ENCODE measurements around the gene KRTAP10-5. TPM values are rescaled to one million over a fixed set of nuclear protein-coding genes. Genes with fewer than 3 reads are reported as not detected.

KRTAP10-5 gene
- total RNA-seq, 1 experiment from 2014 or later = not detected

- POLR2A ChIA-PET = interaction anchor here (1.1 kb wide), 1 partner anchor 11 kb away, joined by 3 read pairs; no protein-coding TSS in a partner anchor
- Histone ChIP-seq H3K9me2 (ENCODE audit: insufficient read depth) (no peaks in the 10 kb centered on the region), H4K20me1 (ENCODE audit: insufficient read depth) (no peaks in the 10 kb centered on the region), H3K9ac (ENCODE audit: low read length) (no peak overlapping the region), H2AFZ (ENCODE audit: low read depth, low read length, poor library complexity, severe bottlenecking) (no peak overlapping the region), H3K4me3 (replicated peaks in 1 of 2; ENCODE audit: low read depth in 1 of 2, low read length in 2 of 2) (no peak overlapping the region), H3K4me1 (ENCODE audit: control insufficient read depth in 1 of 2, insufficient read depth in 2 of 2, low read length in 2 of 2) (no peaks in the 10 kb centered on the region), H3K79me2 (ENCODE audit: insufficient read depth, low read length) (no peaks in the 10 kb centered on the region), H3K27ac (ENCODE audit: low read depth, low read length) (no peak overlapping the region), H3K4me2 (ENCODE audit: low read length) (no peak overlapping the region; the same call in 1 of the 2 replicates), H3K9me3 (ENCODE audit: control insufficient read depth in 1 of 2, insufficient read depth in 1 of 2, low read depth in 1 of 2, low read length in 2 of 2) (peaks cover 7 to 16% of the 10 kb centered on the region in 2 experiments), H3K27me3 (ENCODE audit: insufficient read depth, low read length) (no peaks in the 10 kb centered on the region), H3K36me3 (ENCODE audit: control insufficient read depth in 1 of 2, insufficient read depth in 2 of 2, low read length in 2 of 2) (no peaks in the 10 kb centered on the region)
- intact Hi-C loops (cut with micrococcal nuclease) = no loop called here
- DNase-seq (ENCODE audit: low read depth, low spot score) = no peak
- TF ChIP-seq YY1 (IDR thresholded peaks at IDR 0.05; ENCODE audit: extremely low read depth, insufficient replicate concordance, low read depth, low read length) (no peak), POLR2A (IDR thresholded peaks at IDR 0.05; ENCODE audit: borderline replicate concordance, extremely low read depth, insufficient read depth, insufficient read length) (no peak), CEBPB (IDR thresholded peaks at IDR 0.05; ENCODE audit: low read depth) (no peak), EGR1 (IDR thresholded peaks at IDR 0.05; ENCODE audit: low read depth) (no peak), ELF1 (IDR thresholded peaks at IDR 0.05; ENCODE audit: borderline replicate concordance, low read depth) (no peak), ZFX (IDR thresholded peaks at IDR 0.05) (no peak), SP1 (IDR thresholded peaks at IDR 0.05; ENCODE audit: low read depth) (no peak), FOSL1 (IDR thresholded peaks at IDR 0.05; ENCODE audit: low read depth) (no peak), ZNF274 (IDR thresholded peaks at IDR 0.05; ENCODE audit: low read depth, low read length) (no peak), SRF (IDR thresholded peaks at IDR 0.05; ENCODE audit: low read depth) (no peak), SIN3A (IDR thresholded peaks at IDR 0.05; ENCODE audit: low read depth) (no peak), CBX3 (IDR thresholded peaks at IDR 0.05; ENCODE audit: low read depth) (no peak), TCF7L2 (IDR thresholded peaks at IDR 0.05; ENCODE audit: borderline replicate concordance, extremely low read depth, insufficient read depth, insufficient read length) (no peak), EZH2phosphoT487 (IDR thresholded peaks at IDR 0.05; ENCODE audit: borderline replicate concordance) (no peak), EZH2 (IDR thresholded peaks at IDR 0.05) (no peak), JUND (IDR thresholded peaks at IDR 0.05) (no peak)
- TF ChIP-seq, protein P1, sequence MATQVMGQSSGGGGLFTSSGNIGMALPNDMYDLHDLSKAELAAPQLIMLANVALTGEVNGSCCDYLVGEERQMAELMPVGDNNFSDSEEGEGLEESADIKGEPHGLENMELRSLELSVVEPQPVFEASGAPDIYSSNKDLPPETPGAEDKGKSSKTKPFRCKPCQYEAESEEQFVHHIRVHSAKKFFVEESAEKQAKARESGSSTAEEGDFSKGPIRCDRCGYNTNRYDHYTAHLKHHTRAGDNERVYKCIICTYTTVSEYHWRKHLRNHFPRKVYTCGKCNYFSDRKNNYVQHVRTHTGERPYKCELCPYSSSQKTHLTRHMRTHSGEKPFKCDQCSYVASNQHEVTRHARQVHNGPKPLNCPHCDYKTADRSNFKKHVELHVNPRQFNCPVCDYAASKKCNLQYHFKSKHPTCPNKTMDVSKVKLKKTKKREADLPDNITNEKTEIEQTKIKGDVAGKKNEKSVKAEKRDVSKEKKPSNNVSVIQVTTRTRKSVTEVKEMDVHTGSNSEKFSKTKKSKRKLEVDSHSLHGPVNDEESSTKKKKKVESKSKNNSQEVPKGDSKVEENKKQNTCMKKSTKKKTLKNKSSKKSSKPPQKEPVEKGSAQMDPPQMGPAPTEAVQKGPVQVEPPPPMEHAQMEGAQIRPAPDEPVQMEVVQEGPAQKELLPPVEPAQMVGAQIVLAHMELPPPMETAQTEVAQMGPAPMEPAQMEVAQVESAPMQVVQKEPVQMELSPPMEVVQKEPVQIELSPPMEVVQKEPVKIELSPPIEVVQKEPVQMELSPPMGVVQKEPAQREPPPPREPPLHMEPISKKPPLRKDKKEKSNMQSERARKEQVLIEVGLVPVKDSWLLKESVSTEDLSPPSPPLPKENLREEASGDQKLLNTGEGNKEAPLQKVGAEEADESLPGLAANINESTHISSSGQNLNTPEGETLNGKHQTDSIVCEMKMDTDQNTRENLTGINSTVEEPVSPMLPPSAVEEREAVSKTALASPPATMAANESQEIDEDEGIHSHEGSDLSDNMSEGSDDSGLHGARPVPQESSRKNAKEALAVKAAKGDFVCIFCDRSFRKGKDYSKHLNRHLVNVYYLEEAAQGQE (IDR thresholded peaks at IDR 0.05; ENCODE audit: low read depth) = no peak
- TF ChIP-seq, protein P2, sequence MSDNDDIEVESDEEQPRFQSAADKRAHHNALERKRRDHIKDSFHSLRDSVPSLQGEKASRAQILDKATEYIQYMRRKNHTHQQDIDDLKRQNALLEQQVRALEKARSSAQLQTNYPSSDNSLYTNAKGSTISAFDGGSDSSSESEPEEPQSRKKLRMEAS (IDR thresholded peaks at IDR 0.05) = no peak
- TF ChIP-seq, protein P3, sequence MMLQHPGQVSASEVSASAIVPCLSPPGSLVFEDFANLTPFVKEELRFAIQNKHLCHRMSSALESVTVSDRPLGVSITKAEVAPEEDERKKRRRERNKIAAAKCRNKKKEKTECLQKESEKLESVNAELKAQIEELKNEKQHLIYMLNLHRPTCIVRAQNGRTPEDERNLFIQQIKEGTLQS (IDR thresholded peaks at IDR 0.05) = no peak
- ATAC-seq = no peak
- RAD21 ChIA-PET (ENCODE audit: low non-redundant PET in 1 of 2, low total read pairs in 2 of 2, uncharacterized antibody in 2 of 2, unreplicated experiment in 2 of 2) = no interaction called here
- BruUV-seq (replicated peaks) = no TSS peak
- CTCF ChIA-PET = no interaction called here
Measured at GRCh38 chr21:44547656-44548331, 32.6 kb downstream of the KRTAP10-5 start.
